H4 (cell line): ENCODE results near the gene TSSC4. TPM values are rescaled to one million over a fixed set of nuclear protein-coding genes. Genes with fewer than 3 reads are reported as not detected.

Experiments used
- DNase-seq: peaks from one replicate; pipeline ENCODE4 v3.0.0-alpha.2; 2015; ENCODE audit warnings: low spot score
- total RNA-seq: library from RNA; depleted of rRNA; stranded (reverse); fragments of >200 nt; shearing (Covaris generic); gene quantifications from 2 replicates; pipeline ENCODE4 v1.2.3, GENCODE V29; 2014; rRNA removed

Gene TSSC4
- total RNA-seq, 1 experiment from 2014 or later: 32.8 TPM

GRCh38 chr11:2447951-2448650 is 47.6 kb downstream of the TSSC4 start:
- no peak for DNase-seq

GRCh38 chr11:2448661-2449547 is 48.4 kb downstream of the TSSC4 start:
- DNase-seq: no peak

DNA sequence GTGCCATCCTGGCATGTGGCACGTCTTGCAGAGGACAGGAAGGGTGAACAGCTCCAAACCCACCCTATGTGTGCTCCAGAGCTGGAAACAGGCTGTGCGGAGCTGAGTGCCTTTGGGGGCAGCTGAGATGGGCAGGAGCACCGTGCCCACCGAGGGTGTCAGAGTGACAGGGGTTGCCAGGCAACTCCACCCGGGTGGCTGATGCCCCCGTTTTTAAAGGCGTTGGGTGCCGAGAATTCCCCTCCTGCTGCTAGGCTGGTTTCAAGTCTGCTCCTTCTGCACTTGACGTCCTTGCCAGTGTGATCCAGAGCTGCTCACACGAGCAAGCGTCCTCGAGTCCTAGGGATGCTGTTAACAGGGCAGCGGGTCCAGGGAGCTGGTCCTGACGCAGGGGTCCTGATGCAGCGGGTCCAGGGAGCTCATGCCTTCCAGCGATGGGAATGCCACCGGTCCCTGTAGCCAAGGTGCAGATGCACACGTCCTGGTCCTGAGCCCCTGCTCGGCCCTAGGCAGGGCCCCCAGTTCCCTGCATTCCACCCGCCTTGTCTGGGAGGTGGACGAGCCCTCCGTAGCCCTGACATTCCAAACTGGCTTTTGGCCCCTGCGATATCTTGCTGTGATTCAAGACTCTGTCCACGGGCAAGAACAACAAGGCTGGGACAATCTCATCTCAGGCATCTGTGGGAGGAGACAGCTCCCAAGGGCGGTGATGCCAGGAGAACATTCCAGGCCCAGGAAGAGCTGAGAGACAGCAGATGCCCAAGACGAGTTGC is 49.2 kb downstream of the TSSC4 start:
- DNase-seq: no peak

DNA sequence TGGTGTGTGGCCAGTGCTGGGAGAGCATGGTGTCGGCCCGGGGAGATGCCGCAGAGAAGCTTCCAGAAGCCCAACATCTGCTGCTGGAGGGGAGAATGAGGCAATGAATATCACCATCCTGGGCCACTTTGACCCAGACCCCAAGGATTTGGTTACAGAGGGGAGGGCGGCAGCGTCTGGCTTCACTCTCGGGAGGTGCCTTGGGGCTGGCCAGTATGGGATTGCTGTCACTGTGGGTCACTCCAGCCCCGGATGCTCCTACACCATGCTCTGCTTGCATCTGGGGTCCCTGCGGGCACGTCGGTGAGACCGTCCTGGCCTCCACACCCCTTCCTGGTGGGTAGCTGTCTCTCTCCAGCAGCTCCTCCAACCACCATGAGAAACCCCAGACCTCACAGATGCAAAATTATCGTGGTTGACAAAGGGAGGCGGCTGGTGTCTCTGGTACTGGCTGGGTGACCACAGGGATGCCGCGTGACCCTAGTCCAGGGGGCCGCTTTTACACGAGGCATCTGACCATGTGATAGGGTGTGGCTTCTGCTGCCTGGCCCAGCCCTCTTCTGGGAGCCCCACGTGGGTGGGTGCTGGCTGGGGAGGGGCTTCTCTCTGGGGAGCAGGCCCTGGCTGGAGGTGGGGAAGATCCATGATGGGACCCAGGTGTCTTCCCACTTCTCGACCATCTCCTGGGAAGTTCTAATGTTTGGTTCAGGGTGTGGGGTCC is 49.9 kb downstream of the TSSC4 start:
- no peak for DNase-seq

DNA sequence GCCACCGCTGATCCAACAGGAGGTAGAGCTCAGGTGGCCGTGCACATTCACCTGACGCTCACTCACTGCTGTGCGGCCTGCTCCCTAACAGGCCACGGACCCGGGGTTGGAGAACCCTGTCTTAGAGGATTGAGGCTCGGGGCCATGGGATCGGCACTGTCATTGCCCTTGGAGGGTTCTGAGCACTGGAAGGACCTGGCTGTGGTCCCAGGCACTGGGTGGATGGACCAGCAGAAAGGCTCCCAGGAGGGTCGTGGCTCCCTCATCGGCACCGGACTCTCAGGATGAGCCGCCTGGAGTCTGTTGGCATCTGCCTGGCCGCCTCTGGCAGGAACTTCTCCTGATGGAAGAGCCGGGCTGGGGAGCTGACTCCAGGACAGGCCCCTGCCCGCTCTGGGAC is 50.8 kb downstream of the TSSC4 start:
- no peak for DNase-seq

DNA sequence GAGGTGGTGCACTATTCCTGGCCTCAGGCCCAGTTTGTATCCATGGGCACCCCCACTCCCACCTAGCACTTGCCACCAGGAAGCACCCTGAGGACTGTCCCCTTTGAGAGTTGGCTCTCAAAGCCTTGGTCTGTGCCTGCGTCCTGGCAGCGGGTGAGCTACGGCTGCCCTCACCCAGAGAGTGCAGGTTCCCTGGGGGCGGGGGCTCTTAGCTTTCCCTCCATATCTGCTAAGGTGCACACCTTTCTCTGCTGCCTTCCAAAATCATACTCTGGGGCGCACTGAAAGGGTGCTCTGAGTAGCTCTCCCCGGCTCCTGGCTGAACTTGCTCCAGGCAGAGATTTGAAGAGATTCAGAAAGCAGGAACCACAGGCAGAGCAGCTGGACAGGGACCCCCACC is 51.4 kb downstream of the TSSC4 start:
- DNase-seq: no peak

DNA sequence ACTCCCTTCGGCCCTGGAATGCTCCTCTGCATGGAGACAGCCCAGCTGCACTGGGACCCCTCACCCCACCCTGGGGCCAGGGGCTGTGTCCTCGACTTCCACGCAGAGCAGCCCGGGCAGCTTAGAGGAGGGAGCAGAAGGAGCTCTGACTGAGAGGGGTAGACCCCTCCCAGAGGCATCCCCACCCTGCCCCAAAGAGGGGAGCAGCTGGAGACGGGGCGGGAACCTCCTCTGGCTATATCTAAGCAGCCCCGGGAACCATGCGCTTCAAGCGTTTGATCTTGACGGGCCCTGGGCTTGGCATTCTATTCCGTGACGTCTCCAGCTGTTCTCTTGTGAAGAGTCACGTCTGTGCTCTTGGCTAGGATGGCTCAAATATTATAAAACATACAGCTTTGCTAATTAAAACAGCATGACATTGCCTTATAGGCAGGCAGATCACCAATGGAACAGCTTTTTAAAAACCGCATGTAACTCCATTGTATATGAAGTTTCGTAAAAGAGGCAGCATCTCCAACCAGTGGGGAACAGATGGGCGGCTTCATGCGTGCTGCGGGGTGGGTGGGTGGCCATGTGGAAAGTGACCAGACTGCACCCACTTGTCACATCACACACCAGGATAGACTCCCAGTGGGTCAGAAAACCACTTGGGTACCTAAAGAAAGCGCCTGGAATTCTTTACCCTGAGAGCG is 51.9 kb downstream of the TSSC4 start:
- DNase-seq: no peak

- no peak for DNase-seq
These were observed 52.9 kb downstream of the TSSC4 start for GRCh38 chr11:2453436-2453835.

Other genes starting within 250 kb of the TSSC4 start
- not detected in 2 replicates for gene INS, start 239.5 kb upstream of the TSSC4 start, total RNA-seq
- gene TH, start 228.9 kb upstream of the TSSC4 start, total RNA-seq: not detected in 2 replicates
- not detected in 2 replicates for gene ASCL2, start 130.2 kb upstream of the TSSC4 start, total RNA-seq
- 0.10 and 1.5 TPM in 2 replicates for gene C11orf21, start 98.8 kb upstream of the TSSC4 start, total RNA-seq
- gene TSPAN32, start 98.7 kb upstream of the TSSC4 start, total RNA-seq: 0.81 and 4.0 TPM in 2 replicates
- gene CD81, start 23.4 kb upstream of the TSSC4 start, total RNA-seq: 135 and 154 TPM in 2 replicates
- gene TRPM5, start 43.8 kb downstream of the TSSC4 start, total RNA-seq: not detected in 2 replicates
- 0.04 TPM in 1 of 2 replicates, not detected in the other for gene KCNQ1, start 44.3 kb downstream of the TSSC4 start, total RNA-seq